H9 (cell line): ENCODE measurements around the gene FBLN2. TPM values are rescaled to one million over a fixed set of nuclear protein-coding genes. Genes with fewer than 3 reads are reported as not detected.

Experiments
- DNase-seq: peaks from one replicate; pipeline ENCODE4 v3.0.0-alpha.2; 2017
- H2AFZ ChIP-seq: one replicate; pipeline ENCODE4 v1.6.1; 2013; ENCODE audit warnings: mild to moderate bottlenecking, low read length, control low read depth, moderate library complexity
- H2AK5ac ChIP-seq: 2 replicates; pipeline ENCODE4 v1.6.1; 2013; ENCODE audit warnings: low read length, control low read depth, mixed read lengths; ENCODE audit not compliant: insufficient read length
- H2BK120ac ChIP-seq: one replicate; pipeline ENCODE4 v1.6.1; 2013; ENCODE audit warnings: low read depth, mild to moderate bottlenecking, low read length, control low read depth, inconsistent platforms; ENCODE audit not compliant: poor library complexity, severe bottlenecking
- H2BK12ac ChIP-seq: 2 replicates; pipeline ENCODE4 v1.6.1; 2013; ENCODE audit warnings: low read length, control low read depth, mixed read lengths, low read depth; ENCODE audit not compliant: insufficient read length
- H2BK15ac ChIP-seq: 2 replicates; pipeline ENCODE4 v1.6.1; 2013; ENCODE audit warnings: low read depth, low read length, control low read depth
- H2BK20ac ChIP-seq: one replicate; pipeline ENCODE4 v1.6.1; 2013; ENCODE audit warnings: low read depth, mild to moderate bottlenecking, low read length, control low read depth, inconsistent platforms; ENCODE audit not compliant: poor library complexity, severe bottlenecking
- H2BK5ac ChIP-seq: 2 replicates; pipeline ENCODE4 v1.6.1; 2013; ENCODE audit warnings: low read length, control low read depth, mixed read lengths; ENCODE audit not compliant: insufficient read length
- H3K14ac ChIP-seq: 2 replicates; pipeline ENCODE4 v1.6.1; 2013; ENCODE audit warnings: low read length, control low read depth; ENCODE audit not compliant: insufficient read depth
- H3K18ac ChIP-seq: 2 replicates; pipeline ENCODE4 v1.6.1; 2013; ENCODE audit warnings: low read depth, mild to moderate bottlenecking, mixed read lengths, low read length, control low read depth; ENCODE audit not compliant: insufficient read length
- H3K23ac ChIP-seq: 2 replicates; pipeline ENCODE4 v1.6.1; 2013; ENCODE audit warnings: low read length, control low read depth, mixed read lengths, low read depth; ENCODE audit not compliant: insufficient read length
- H3K23me2 ChIP-seq: 2 replicates; pipeline ENCODE4 v1.6.1; 2013; ENCODE audit warnings: low read depth, mild to moderate bottlenecking, mixed read lengths, low read length, control low read depth; ENCODE audit not compliant: insufficient read length, poor library complexity, severe bottlenecking
- H3K27ac ChIP-seq: 2 replicates; pipeline ENCODE4 v1.5.1; 2013; ENCODE audit warnings: low read length, control low read depth, mixed read lengths, low read depth; ENCODE audit not compliant: insufficient read length
- H3K27me3 ChIP-seq: 2 replicates; pipeline ENCODE4 v1.6.1; 2013; ENCODE audit warnings: low read length, control low read depth, inconsistent platforms; ENCODE audit not compliant: insufficient read depth
- H3K4ac ChIP-seq: 2 replicates; pipeline ENCODE4 v1.6.1; 2013; ENCODE audit warnings: low read depth, mild to moderate bottlenecking, control low read depth, inconsistent platforms, low read length, moderate library complexity
- H3K4me1 ChIP-seq: 2 replicates; pipeline ENCODE4 v1.6.1; 2013; ENCODE audit warnings: low read length, control low read depth, inconsistent platforms; ENCODE audit not compliant: insufficient read depth
- H3K4me2 ChIP-seq: 2 replicates; pipeline ENCODE4 v1.6.1; 2013; ENCODE audit warnings: low read length, control low read depth, mixed read lengths; ENCODE audit not compliant: insufficient read length, insufficient read depth
- H3K56ac ChIP-seq: 2 replicates; pipeline ENCODE4 v1.6.1; 2013; ENCODE audit warnings: low read depth, mild to moderate bottlenecking, mixed read lengths, low read length, control low read depth; ENCODE audit not compliant: insufficient read length
- H3K79me1 ChIP-seq: 2 replicates; pipeline ENCODE4 v1.6.1; 2013; ENCODE audit warnings: low read depth, mild to moderate bottlenecking, moderate library complexity, low read length, control low read depth, inconsistent platforms; ENCODE audit not compliant: insufficient read depth, poor library complexity, severe bottlenecking
- H3K79me2 ChIP-seq: 2 replicates; pipeline ENCODE4 v1.6.1; 2013; ENCODE audit warnings: low read length, control low read depth, inconsistent platforms; ENCODE audit not compliant: insufficient read depth
- H3K9ac ChIP-seq: 2 replicates; pipeline ENCODE4 v1.6.1; 2013; ENCODE audit warnings: low read length, control low read depth, mixed read lengths; ENCODE audit not compliant: insufficient read length; ENCODE audit errors: extremely low read depth
- H3K9me3 ChIP-seq: one replicate; pipeline ENCODE4 v1.6.1; 2013; ENCODE audit warnings: low read depth, low read length, inconsistent platforms; ENCODE audit not compliant: control insufficient read depth
- H3T11ph ChIP-seq: one replicate; pipeline ENCODE4 v1.6.1; 2013; ENCODE audit warnings: mild to moderate bottlenecking, low read length, control low read depth, inconsistent platforms
- H4K20me1 ChIP-seq: one replicate; pipeline ENCODE4 v1.6.1; 2013; ENCODE audit not compliant: control insufficient read depth, insufficient read length, insufficient read depth
- H4K5ac ChIP-seq: 2 replicates; pipeline ENCODE4 v1.6.1; 2013; ENCODE audit warnings: low read depth, mild to moderate bottlenecking, mixed read lengths, low read length, control low read depth; ENCODE audit not compliant: insufficient read length
- H4K8ac ChIP-seq: replicated peaks from 2 replicates; pipeline ENCODE4 v1.6.1; 2013; ENCODE audit warnings: low read length, control low read depth, mixed read lengths, low read depth; ENCODE audit not compliant: insufficient read length
- H4K91ac ChIP-seq: 2 replicates; pipeline ENCODE4 v1.6.1; 2013; ENCODE audit warnings: low read depth, mild to moderate bottlenecking, moderate library complexity, mixed read lengths, low read length, control low read depth; ENCODE audit not compliant: insufficient read length
- H3K27ac Mint-ChIP-seq, 3 experiments: 2 replicates in 2 of 3; 3 replicates in 1 of 3; pipeline ENCODE4 v1.8.0; 2020 to 2021; ENCODE audit warnings: mixed read lengths in 3 of 3, mild to moderate bottlenecking in 1 of 3, moderate library complexity in 1 of 3
- H3K27me3 Mint-ChIP-seq: 2 replicates; pipeline ENCODE4 v1.8.0; 2021; ENCODE audit warnings: low read depth, mild to moderate bottlenecking, moderate library complexity, mixed read lengths
- H3K36me3 Mint-ChIP-seq, 3 experiments: 2 replicates in 2 of 3; 3 replicates in 1 of 3; pipeline ENCODE4 v1.8.0; 2020 to 2021; ENCODE audit warnings: low read depth in 3 of 3, mixed read lengths in 3 of 3; ENCODE audit not compliant: insufficient read depth in 1 of 3
- H3K4me1 Mint-ChIP-seq, 2 experiments: 2 replicates each; pipeline ENCODE4 v1.8.0; 2020; ENCODE audit warnings: mixed read lengths in 2 of 2
- H3K4me3 Mint-ChIP-seq, 2 experiments: 2 replicates in 1 of 2; 3 replicates in 1 of 2; pipeline ENCODE4 v1.8.0; 2020 to 2021; ENCODE audit warnings: mild to moderate bottlenecking in 2 of 2, mixed read lengths in 2 of 2, moderate library complexity in 1 of 2
- H3K9me3 Mint-ChIP-seq, 2 experiments: 2 replicates in 1 of 2; 3 replicates in 1 of 2; pipeline ENCODE4 v1.8.0; 2020; ENCODE audit warnings: mild to moderate bottlenecking in 2 of 2, mixed read lengths in 2 of 2, moderate library complexity in 1 of 2
- whole genome bisulfite sequencing: extraction: QIAGEN DNeasy Blood & Tissue Kit; methylation state at CpG from one replicate; pipeline ENCODE4 v1.1.7; 2013; ENCODE audit warnings: missing lambda C conversion rate, low lambda C conversion rate, mixed read lengths; ENCODE audit not compliant: insufficient read length; ENCODE audit errors: extremely low coverage; 5-methylcytosine and 5-hydroxymethylcytosine counted together
- total RNA-seq: library from RNA; stranded (reverse); gene quantifications from 2 replicates; pipeline ENCODE4 v1.2.1, GENCODE V29; 2021
- TF ChIP-seq, protein P1 (sequence below): fragments of 200-600 bp; sonication (generic); conservative IDR thresholded peaks from 3 replicates; pipeline ENCODE4 v1.8.0; 2021; ENCODE audit warnings: antibody characterized with exemption, mild to moderate bottlenecking

The FBLN2 gene
- total RNA-seq, 1 experiment from 2014 or later: 11.8 TPM

DNA sequence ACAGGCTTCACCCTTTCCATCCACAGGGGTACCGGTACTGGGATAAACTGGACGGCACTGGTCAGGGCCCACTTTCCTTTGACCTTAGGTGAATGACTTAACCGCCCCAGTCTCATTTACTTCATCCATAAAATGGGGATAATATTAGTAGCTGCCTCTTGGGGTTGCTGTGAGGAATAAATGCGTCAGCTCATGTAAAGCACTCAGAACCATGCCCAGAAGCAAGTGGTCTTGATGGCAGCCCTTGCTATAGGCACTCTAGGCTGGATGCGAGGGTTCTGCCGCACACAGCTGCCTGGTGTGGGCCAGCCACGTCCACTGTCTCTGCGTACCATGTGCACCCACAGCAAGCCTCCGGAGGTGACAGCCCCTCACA, 32.2 kb upstream of the FBLN2 start:
- H2BK120ac ChIP-seq: no peak overlapping the region
- H3K79me1 ChIP-seq: no peaks in the 10 kb centered on the region
- TF ChIP-seq, protein P1, sequence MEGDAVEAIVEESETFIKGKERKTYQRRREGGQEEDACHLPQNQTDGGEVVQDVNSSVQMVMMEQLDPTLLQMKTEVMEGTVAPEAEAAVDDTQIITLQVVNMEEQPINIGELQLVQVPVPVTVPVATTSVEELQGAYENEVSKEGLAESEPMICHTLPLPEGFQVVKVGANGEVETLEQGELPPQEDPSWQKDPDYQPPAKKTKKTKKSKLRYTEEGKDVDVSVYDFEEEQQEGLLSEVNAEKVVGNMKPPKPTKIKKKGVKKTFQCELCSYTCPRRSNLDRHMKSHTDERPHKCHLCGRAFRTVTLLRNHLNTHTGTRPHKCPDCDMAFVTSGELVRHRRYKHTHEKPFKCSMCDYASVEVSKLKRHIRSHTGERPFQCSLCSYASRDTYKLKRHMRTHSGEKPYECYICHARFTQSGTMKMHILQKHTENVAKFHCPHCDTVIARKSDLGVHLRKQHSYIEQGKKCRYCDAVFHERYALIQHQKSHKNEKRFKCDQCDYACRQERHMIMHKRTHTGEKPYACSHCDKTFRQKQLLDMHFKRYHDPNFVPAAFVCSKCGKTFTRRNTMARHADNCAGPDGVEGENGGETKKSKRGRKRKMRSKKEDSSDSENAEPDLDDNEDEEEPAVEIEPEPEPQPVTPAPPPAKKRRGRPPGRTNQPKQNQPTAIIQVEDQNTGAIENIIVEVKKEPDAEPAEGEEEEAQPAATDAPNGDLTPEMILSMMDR: no peak
- Mint-ChIP-seq H3K4me3 (no peak overlapping the region), H3K9me3 (peaks cover 4% of the 10 kb centered on the region in 2 experiments), H3K27me3 (peaks cover 3% of the 10 kb centered on the region), H3K36me3 (peaks cover 0 to 1% (median under 1%) of the 10 kb centered on the region in 3 experiments; a peak in 3 of 7 replicates), H3K4me1 (peaks cover 0 to 8% of the 10 kb centered on the region in 2 experiments; a peak in 1 of 4 replicates), H3K27ac (no peak overlapping the region)
- no peak overlapping the region for H3K4me2 ChIP-seq
- H2BK20ac ChIP-seq: no peak overlapping the region
- no peak overlapping the region for H2BK15ac ChIP-seq
- H3K27me3 ChIP-seq: no peaks in the 10 kb centered on the region
- no peak overlapping the region for H3K18ac ChIP-seq
- H3K14ac ChIP-seq: no peak overlapping the region
- no peak overlapping the region for H2AFZ ChIP-seq
- no peak overlapping the region for H2BK12ac ChIP-seq
- H3K9me3 ChIP-seq: no peaks in the 10 kb centered on the region
- no peak overlapping the region for H3K4ac ChIP-seq
- H4K8ac ChIP-seq: no peak overlapping the region
- H3K27ac ChIP-seq: no peak overlapping the region
- no peak overlapping the region for H3T11ph ChIP-seq
- H4K91ac ChIP-seq: no peak overlapping the region
- no CpG with 5 or more reads among the region's 9 CpGs for WGBS
- no peaks in the 10 kb centered on the region for H3K23me2 ChIP-seq
- H2BK5ac ChIP-seq: no peak overlapping the region
- H3K56ac ChIP-seq: no peak overlapping the region
- H3K23ac ChIP-seq: no peak overlapping the region
- H4K5ac ChIP-seq: no peak overlapping the region
- H3K4me1 ChIP-seq: no peaks in the 10 kb centered on the region
- DNase-seq: no peak
- no peaks in the 10 kb centered on the region for H3K79me2 ChIP-seq
- no peak overlapping the region for H2AK5ac ChIP-seq
- no peaks in the 10 kb centered on the region for H4K20me1 ChIP-seq
- no peak overlapping the region for H3K9ac ChIP-seq
